ENCODE results near the gene APOM.

Gene APOM

DNA sequence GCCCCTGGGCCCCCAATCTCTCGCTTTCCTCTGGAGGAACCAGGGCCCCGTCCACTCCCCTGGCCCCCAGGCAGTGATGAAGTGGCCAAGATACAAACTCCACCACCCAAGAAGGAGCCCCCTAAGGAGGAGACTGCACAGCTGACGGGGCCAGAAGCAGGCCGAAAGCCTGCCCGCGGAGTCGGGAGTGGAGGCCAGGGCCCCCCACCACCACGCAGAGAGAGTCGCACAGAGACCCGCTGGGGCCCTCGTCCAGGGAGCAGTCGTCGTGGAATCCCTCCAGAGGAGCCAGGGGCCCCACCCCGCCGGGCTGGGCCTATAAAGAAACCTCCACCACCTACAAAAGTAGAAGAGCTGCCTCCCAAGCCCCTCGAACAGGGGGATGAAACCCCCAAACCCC is 24.5 kb upstream of the APOM start:
- DNase-seq (ENCODE audit: low read depth): no peak

DNA sequence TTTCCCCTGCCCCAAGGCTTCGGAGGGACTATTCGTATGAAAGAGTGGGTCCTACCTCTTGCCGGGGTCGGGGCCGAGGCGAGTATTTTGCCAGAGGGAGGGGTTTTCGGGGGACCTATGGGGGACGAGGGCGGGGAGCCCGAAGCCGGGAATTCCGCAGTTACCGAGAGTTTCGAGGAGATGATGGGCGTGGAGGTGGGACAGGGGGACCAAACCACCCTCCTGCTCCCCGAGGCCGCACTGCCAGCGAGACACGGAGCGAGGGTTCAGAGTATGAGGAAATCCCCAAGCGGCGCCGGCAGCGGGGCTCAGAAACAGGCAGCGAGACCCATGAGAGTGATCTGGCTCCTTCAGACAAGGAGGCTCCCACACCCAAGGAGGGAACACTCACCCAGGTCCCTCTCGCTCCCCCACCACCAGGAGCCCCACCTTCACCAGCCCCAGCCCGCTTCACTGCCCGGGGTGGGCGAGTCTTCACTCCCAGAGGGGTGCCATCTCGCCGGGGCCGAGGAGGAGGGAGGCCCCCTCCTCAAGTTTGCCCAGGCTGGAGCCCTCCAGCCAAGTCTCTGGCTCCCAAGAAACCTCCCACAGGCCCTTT is 23.9 kb upstream of the APOM start:
- DNase-seq (ENCODE audit: low read depth): no peak

DNA sequence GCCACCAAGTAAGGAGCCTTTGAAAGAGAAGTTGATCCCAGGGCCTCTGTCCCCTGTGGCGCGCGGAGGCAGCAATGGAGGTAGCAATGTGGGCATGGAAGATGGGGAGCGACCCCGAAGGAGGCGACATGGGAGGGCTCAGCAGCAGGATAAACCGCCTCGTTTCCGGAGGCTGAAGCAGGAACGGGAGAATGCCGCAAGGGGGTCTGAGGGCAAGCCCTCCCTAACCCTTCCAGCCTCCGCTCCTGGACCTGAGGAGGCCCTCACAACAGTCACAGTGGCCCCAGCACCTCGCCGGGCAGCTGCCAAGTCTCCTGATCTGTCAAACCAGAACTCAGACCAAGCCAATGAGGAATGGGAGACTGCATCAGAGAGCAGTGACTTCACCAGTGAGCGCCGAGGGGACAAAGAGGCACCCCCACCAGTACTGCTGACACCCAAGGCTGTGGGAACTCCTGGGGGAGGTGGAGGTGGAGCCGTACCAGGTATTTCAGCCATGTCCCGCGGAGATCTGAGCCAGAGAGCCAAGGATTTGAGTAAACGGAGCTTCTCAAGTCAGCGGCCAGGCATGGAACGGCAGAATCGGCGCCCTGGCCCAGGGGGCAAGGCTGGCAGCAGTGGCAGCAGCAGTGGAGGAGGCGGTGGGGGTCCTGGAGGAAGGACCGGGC is 23.3 kb upstream of the APOM start:
- DNase-seq (ENCODE audit: low read depth): no peak

DNA sequence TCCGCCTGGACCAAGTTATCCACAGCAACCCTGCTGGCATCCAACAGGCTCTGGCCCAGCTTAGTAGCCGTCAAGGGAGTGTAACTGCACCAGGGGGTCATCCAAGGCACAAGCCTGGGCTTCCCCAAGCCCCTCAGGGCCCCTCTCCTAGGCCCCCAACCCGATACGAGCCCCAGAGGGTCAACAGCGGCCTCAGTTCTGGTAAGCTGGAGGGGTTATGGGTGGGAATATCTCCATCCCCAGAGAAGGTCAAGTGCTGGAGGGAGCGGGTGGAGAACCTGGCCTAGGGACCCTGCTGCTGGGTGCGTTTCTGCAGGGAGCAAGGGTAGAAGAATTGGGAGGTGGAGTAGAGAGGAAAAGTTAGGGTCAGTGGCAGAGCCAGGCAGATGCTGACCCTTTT is 22.2 kb upstream of the APOM start:
- no peak for DNase-seq (ENCODE audit: low read depth)

DNA sequence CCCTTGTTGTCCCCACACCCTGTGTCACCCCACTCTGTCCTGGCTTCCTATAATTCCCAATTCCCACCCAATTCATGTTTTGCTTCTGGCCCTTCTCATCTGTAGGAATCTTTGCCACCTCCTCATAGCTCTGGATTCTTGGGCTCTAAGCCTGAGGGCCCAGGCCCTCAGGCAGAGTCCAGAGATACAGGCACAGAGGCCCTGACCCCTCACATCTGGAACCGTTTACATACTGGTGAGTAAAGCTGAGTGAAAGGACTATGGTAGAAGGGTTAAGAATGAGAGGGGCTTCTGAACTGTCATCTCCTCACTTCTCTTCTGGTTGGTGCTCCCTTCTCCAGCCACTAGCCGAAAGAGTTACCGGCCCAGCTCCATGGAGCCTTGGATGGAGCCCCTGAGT is 21.6 kb upstream of the APOM start:
- no peak for DNase-seq (ENCODE audit: low read depth)

DNA sequence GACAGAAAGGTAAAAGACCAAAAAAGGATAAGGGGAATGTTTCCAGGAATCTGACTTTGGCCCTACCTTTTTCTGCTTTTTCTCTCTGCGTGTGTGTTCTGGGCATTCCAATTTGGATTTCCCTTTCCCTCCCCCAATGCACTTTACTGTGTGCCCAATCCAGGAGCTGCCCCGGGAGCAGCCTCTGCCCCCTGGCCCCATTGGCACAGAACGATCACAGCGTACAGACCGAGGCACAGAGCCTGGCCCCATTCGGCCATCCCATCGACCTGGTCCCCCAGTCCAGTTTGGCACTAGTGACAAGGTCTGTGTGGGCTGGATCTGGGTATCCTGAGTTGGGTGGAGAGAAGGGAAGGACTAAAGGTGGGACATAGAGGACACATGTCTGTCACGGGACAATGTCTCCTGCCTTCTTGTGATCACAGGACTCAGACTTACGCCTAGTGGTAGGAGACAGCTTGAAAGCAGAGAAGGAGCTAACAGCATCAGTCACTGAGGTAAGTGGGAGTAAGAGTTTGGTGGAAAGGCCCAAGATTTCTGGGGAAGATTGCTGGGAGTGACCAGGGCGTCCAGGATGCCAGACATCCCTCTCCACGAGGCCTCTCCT is 20.6 kb upstream of the APOM start:
- DNase-seq (ENCODE audit: low read depth): no peak

DNA sequence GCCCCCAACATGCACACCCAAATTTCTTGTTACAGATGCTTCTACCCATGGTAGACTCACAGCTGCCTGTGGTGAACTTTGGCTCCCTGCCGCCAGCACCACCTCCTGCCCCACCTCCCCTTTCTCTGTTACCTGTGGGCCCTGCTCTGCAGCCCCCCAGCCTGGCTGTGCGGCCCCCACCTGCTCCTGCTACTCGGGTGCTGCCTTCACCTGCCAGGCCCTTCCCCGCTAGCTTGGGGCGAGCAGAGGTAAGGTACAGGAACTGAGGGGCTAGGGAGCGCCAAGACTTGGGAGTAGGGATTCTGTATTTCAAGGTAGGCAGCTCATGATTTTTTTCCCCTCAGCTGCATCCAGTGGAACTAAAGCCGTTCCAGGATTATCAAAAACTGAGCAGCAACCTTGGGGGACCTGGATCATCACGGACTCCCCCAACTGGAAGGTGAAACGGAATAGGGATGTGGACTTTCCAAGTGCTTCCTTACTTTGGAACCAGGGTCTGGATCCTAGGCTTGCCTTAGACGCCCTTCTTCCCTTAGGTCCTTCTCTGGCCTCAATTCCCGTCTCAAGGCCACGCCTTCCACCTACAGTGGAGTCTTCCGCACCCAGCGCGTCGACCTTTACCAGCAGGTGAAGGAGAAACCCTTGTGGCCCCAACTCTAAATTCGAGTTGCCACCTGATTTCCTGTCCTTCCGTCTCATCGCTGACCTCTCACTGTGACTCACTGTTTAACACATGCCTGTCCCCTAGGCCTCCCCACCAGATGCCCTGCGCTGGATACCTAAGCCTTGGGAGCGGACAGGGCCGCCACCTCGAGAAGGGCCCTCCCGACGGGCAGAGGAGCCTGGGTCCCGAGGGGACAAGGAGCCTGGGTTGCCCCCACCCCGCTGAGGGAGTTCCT is 18.7 kb upstream of the APOM start:
- no peak for DNase-seq (ENCODE audit: low read depth)

DNA sequence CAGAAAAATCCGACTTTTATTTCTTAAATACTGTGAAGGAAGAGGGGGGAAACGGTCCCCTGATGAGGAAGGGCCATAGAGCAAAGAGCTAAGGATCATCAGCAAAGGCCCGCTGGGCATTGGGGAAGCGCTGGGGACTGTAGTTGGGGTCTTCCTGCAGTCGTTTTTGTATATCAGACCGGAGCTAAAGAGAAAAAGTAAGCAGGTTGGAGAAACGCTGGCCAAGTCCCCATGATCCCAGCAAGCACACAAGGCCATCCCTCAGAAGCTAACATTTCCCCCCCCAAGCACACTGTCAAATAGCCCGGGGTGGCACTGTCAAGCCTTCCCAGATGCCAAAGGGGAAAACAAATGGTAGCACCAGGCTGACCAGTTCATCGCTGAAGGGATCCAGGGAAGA is 16.7 kb upstream of the APOM start:
- DNase-seq (ENCODE audit: low read depth): no peak

DNA sequence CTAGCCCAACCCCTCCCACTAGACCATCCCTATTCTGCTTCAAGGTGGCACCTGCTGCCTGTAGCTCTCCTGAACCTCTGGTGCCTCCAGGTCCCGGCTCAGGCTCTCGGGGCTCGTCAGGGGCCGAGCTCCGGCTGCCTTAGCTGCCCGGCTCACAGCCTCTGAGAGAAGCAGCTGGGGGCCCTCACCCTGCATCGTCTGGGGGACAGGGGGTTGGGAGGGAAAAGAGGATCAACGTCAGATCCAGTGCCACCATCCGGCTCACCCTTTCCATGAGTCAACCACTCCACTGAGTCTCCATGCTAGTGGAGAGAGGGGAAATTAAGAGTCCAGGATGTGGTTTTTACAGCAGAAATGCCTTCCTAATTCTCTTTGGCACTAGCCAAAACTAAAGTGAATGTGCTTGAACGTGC is 16.2 kb upstream of the APOM start:
- DNase-seq (ENCODE audit: low read depth): no peak

DNA sequence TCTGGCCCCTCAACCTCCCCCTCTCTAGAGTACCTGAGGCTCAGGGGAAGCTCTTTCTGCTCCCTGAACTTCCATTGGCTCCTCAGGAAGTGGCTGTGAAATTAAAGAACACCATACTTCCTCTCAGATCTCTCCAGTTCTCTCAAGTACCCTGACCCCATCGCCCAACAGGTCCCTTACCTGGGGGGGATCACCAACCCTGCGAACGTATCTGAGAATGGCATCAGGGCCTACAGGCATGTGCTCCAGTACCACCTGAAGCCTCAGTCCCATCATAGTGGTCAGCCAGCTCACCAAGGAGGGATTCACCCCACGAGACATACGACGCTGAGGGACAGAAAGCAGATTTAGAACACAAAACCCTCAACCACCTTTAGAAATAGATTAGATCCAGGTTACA is 15.1 kb upstream of the APOM start:
- no peak for DNase-seq (ENCODE audit: low read depth)

DNA sequence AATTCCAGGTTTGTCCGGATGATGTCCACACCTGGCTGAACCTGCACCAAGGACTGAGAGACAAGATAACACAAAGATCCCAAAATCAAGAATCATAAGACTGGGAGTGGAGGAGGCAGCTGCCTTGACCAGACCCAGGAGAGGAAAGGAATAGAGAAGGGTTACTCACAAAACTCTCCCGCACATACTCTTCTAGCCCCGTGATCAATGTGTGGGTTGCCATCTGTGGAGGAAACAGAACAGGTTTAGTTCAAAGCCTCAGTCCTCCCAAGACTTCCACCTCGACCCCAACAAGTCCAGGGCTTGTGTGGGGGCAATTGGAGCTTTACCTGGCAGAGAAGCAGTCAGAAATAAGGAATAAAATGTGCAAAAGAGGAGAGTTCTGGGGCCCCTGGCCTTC is 14.3 kb upstream of the APOM start:
- DNase-seq (ENCODE audit: low read depth): no peak

DNA sequence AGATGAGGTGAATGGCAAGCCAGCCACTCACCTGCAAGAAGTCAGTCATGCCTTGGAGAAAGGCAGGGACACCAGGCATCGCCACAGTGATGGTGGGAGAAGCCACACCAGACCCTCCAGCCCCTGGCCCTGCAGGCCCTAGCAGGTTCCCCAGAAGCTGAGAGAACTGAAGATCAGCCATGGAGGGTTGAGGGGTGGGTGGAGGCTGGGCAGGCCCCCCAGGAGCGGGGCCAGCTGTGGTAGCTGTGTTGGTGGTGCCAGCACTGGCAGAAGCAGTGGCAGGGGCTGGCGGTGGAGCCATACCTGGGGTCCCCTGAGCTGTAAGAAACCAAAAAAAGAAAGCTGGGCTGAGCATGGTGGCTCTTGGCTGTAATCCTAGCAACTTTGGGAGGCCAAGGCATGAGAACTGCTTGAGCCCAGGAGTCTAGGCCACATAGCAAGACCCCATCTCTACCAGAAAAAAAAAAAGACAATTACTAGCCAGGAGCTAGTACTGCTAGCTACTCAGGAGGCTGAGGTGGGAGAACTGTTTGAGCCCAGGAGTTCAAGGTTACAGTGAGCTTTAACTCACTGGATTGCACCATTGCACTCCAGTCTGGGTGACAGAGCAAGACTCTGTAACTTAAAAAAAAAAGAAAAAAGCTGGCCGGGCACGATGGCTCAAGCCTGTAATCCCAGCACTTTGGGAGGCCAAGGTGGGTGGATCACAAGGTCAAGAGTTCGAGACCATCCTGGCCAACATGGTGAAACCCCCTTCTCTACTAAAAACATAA is 12.7 kb upstream of the APOM start:
- DNase-seq (ENCODE audit: low read depth): no peak

DNA sequence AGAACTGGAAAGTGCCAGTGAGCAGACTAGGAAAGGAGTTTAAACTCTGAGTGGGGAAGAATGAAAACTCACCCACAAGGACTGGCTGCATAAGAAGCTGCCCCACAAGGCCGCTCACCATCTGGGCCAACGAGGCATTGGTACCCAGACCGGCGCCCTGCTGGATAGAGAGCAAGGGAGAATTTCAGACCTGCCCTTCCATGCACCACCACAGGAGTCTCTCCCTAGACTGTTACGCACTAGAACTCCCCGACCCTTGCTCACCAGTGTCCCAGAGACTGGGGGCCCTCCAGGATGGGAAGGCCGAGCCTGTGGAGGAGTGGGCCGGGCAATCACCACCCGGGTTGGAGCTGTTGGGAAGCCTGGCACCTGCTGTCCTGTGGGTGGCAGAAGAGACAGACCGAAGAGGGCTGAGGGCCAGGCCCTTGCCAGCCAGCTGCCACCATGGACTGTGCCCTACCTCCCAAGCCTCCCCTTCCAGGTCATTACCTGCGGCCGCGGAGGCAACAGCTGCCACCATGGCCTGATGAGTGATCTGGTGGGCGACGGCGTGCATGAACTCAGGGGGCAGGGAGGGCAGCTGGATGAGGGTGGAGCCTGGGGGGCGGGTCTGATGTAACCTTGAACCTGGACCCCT is 11.8 kb upstream of the APOM start:
- DNase-seq (ENCODE audit: low read depth): no peak

DNA sequence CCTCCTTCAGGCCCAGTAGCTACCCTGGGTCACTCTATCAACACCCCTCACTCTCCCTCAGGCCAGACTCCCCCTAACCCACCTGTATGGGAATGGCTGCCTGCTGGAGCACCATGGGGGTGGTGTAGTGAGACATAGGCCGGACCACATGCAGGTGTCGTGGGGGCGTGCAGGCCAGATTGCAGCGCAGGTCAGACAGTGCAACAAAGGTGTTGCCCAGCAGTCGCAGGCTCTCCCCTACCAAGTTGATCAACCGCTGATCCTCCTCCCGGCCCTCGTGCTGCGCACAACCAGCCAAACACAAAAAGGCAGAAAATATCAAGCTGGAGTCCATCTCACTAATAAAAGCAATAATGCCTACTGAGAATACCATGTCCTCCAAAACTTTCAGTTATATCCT is 10.4 kb upstream of the APOM start:
- DNase-seq (ENCODE audit: low read depth): no peak

DNA sequence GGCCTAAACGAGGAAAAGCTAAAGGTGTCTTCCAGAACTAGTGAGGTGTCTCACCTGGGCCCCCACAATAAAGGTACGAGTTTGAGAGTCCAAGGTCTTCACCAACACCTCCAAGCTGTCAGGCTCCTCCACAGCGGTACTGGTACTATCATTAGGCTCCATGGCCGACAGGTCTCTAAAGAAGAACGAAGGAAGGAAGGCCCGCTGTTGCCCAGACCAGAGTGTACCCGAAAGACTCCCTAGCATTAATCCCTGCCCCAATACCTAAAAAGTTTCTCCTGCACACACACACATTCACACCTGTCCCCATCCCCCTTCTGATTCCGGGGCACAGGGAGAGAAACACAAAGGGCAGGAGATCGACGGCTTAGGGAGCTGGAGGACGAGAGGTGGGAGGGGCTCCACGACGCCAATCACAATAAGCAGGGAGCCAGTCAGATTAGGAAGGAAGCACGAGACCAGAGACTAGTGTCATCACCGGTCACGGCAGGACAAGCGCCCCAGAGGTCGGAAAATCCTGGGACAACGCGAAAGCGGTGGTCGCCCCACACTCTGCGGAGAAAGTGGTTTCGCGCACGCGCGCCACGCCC is 4.0 kb upstream of the APOM start:
- DNase-seq (ENCODE audit: low read depth): no peak

DNA sequence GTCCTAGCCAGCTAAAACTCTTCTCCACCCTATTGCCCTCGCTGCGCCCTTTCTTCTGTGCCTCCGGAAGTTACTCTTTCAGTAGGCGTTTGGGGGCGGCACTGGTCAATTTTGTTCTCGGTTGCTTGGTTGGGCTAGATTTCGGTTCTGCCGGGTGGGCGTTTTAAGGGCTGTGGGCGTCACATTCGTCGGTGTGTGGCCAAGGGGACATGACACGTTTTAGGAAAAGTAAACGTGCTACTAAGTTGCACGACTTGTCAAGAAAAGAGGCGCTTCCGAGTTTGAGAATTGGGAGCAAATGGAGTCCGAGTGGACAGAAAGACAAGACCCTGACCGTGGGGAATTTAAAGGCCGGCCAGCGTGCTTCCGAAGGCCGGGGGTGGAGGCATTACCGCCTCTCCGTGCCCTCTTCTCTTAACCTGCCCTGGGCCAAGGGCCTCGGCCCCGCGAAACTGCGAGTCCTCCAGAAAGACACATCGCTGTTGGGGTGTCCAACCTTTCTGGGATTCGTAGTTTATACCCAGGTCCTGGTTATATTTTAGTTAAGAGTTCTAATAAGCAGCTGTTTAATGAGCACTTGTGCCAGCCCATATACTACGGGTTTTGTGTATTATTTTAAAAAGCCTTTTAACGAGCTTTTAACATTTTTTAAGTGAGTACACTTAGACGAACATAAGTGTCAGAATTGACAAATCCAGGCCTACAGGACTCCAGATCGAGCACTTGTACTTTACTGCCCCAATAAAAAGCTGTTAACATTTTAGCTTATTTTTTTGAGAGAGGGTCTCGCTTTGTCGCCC is 2.6 kb upstream of the APOM start:
- peak; percentile 76 for DNase-seq (ENCODE audit: low read depth)

DNA sequence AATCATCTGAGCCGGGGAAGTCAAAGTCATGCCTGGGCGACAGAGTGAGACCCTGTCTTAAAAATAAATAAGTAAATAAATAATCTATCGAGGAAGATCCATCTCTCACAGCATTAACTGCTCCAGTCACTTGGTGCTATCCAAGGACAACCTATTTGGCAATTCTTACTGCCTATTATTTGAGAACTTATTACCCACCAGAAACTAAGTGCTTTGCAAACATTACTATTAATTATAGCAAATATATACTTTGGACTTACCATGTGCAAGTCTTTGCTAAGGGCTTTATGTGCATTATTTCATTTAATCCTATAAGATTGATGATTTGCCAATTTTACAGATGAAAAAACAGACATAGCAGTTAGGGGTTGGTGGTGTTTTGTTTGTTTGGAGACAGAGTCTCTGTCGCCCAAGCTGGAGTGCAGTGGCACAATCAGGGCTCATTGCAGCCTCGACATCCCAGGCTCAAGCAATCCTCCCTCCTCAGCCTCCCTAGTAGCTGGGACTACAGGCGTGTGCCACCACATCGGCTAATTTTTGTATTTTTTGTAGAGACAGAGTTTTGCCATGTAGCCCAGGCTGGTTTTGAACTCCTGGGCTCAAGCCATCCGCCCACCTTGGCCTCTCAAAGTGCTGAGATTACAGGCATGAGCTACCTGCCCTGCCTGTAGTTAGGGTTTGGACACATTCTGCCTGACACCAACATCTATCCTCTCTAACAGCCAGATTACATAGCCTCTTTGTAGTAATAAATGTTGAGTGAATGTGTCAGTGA is 933 bp upstream of the APOM start:
- no peak for DNase-seq (ENCODE audit: low read depth)

DNA sequence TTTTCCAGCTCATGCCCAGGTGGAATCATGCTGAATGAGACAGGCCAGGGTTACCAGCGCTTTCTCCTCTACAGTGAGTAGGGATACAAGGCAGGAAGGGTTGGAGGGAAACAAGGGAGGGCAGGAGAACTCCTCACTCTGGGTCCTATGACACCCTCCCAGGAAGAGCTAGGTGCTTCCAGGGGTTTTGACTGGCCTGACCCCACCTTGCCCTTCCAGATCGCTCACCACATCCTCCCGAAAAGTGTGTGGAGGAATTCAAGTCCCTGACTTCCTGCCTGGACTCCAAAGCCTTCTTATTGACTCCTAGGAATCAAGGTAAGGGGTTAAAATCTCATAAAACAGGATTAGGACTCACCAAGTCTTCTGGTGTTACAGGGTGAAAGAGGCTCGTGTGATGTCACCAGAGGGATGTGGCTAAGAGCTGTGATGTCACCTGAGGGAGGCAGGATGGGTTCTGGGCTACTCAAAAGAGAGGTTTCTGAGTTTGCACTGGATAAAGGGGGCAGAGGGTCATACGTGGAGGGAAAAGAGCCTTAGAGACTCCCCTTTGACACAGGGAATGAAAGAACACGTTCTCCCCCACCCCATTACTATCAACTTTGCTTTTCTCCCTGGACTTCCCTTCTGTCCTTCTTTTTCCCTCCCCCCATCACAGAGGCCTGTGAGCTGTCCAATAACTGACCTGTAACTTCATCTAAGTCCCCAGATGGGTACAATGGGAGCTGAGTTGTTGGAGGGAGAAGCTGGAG is 1.9 kb downstream of the APOM start:
- no peak for DNase-seq (ENCODE audit: low read depth)

Measured in T follicular helper cell (primary cell).